ENCODE data around the gene MCFD2.

GRCh38 chr2:46871976-46872381 is 43.6 kb downstream of the MCFD2 start:
- TF ChIP-seq CTCF (conservative IDR thresholded peaks at IDR 0.05; ENCODE audit: low read length), result no peak
- TF ChIP-seq EZH2phosphoT487 (IDR thresholded peaks at IDR 0.05; ENCODE audit: borderline replicate concordance, low read depth, low read length), result no peak
